HFF-Myc (cell line): ENCODE data around the gene UNC80.

Experiments
- DNase-seq: peaks from one replicate; pipeline ENCODE4 v3.0.0-alpha.2; 2011; ENCODE audit warnings: low read depth; ENCODE audit errors: extremely low read depth
- H3K4me3 ChIP-seq: replicated peaks from 2 replicates; pipeline ENCODE4 v1.5.1; 2011; ENCODE audit warnings: low read depth, mild to moderate bottlenecking, control low read depth, low read length
- CTCF ChIP-seq: IDR thresholded peaks from 2 replicates; pipeline ENCODE4 v1.5.1; 2012; ENCODE audit warnings: mild to moderate bottlenecking, low read depth, low read length, control low read depth; ENCODE audit errors: missing control alignments

UNC80 gene

GRCh38 chr2:209805351-209805750 lies 33.7 kb downstream of the UNC80 start:
- no peak for DNase-seq
- no peak for TF ChIP-seq CTCF
- H3K4me3 ChIP-seq = no peak overlapping the region

GRCh38 chr2:209806318-209806717 lies 34.7 kb downstream of the UNC80 start:
- no peak for TF ChIP-seq CTCF
- no peak for DNase-seq
- no peak overlapping the region for H3K4me3 ChIP-seq

- no peak for DNase-seq
- TF ChIP-seq CTCF = no peak
- H3K4me3 ChIP-seq = no peak overlapping the region
Observed at GRCh38 chr2:209808521-209808920, 36.9 kb downstream of the UNC80 start.

- TF ChIP-seq CTCF = no peak
- no peak for DNase-seq
- no peak overlapping the region for H3K4me3 ChIP-seq
Observed at GRCh38 chr2:209809256-209809655, 37.6 kb downstream of the UNC80 start.

GRCh38 chr2:209817844-209818271 lies 46.2 kb downstream of the UNC80 start:
- no peak for TF ChIP-seq CTCF
- DNase-seq = no peak
- no peak overlapping the region for H3K4me3 ChIP-seq

- DNase-seq = no peak
- TF ChIP-seq CTCF = no peak
- H3K4me3 ChIP-seq = no peak overlapping the region
Observed at GRCh38 chr2:209818939-209819338, 47.3 kb downstream of the UNC80 start.

- TF ChIP-seq CTCF = no peak
- no peak overlapping the region for H3K4me3 ChIP-seq
- DNase-seq = no peak
Observed at GRCh38 chr2:209821806-209822205, 50.2 kb downstream of the UNC80 start.
